Left colon (tissue), 2 donors: Measurements from ENCODE around the gene TNS4. TPM values are rescaled to one million over a fixed set of nuclear protein-coding genes. Genes with fewer than 3 reads are reported as not detected.

Source experiments
- ATAC-seq: fragments of 200-7000 bp; cut with Tn5 transposase; one replicate; pipeline ENCODE4 v1.9.1; 2020; ENCODE audit warnings: mild to moderate bottlenecking, moderate library complexity
- DNase-seq, 2 donors: peaks; one replicate each; pipeline ENCODE4 v3.0.0-alpha.2; 2020
- intact Hi-C, 2 donors: fragments of 100-400 bp; cut with DNase I in 1 of 2; cut with micrococcal nuclease in 1 of 2; formaldehyde crosslinking; loops; one replicate each; pipeline versions ENCODE4 v1.11.2 to v1.14.0; 2022; cut with DNase I, micrococcal nuclease
- total RNA-seq, 2 donors: library from RNA; stranded (reverse); fragmentation: NEBNext Ultra II Directional; extraction: Animal tissue kit (Norgen Biotek cat#: 25700); gene quantifications; one replicate each; pipeline ENCODE4 v1.2.1, GENCODE V29; 2021
- donor health status: DM: no; HTN: no; CAD: no.
- donor health status: DM: yes; HTN: yes; CAD: no.

Gene TNS4
- total RNA-seq, 2 donors from 2014 or later: 2.5 to 10.5 TPM

- ATAC-seq: no peak
- no peak for DNase-seq
- intact Hi-C loops: no loop called here
Observed at GRCh38 chr17:40522250-40522960, 21.0 kb upstream of the TNS4 start.

- intact Hi-C loops: no loop called here
- DNase-seq (no peak), ATAC-seq (no peak)
Observed at GRCh38 chr17:40520991-40521453, 19.6 kb upstream of the TNS4 start.

- no peak for DNase-seq
- intact Hi-C loops: no loop called here
- ATAC-seq: no peak
Observed at GRCh38 chr17:40519089-40519775, 17.8 kb upstream of the TNS4 start.

- ATAC-seq (peak; percentile 86), DNase-seq (peak in 1 of 2 donors; percentile 69)
- intact Hi-C loops: no loop called here
Observed at GRCh38 chr17:40518401-40519088, 17.1 kb upstream of the TNS4 start.

GRCh38 chr17:40517981-40518380 lies 16.6 kb upstream of the TNS4 start:
- DNase-seq (no peak), ATAC-seq (no peak)
- intact Hi-C loops: no loop called here

- intact Hi-C loops: no loop called here
Observed at GRCh38 chr17:40517286-40517662, 15.9 kb upstream of the TNS4 start.

GRCh38 chr17:40516581-40517285 lies 15.3 kb upstream of the TNS4 start:
- intact Hi-C loops: no loop called here
- ATAC-seq: peak; percentile 68
- peak in 1 of 2 donors; percentile 49 for DNase-seq

More at GRCh38 chr17:40517286-40517662, 15.9 kb upstream of the TNS4 start:
- ATAC-seq: no peak
- no peak for DNase-seq

- no peak for ATAC-seq
- intact Hi-C loops: no loop called here
- DNase-seq: no peak
Observed at GRCh38 chr17:40515491-40516041, 14.1 kb upstream of the TNS4 start.

GRCh38 chr17:40515011-40515410 lies 13.6 kb upstream of the TNS4 start:
- ATAC-seq (no peak), DNase-seq (no peak)
- intact Hi-C loops: no loop called here

- intact Hi-C loops: no loop called here
- DNase-seq: no peak
- no peak for ATAC-seq
Observed at GRCh38 chr17:40514013-40514875, 12.8 kb upstream of the TNS4 start.

GRCh38 chr17:40511667-40512220 lies 10.3 kb upstream of the TNS4 start:
- intact Hi-C loops: no loop called here
- DNase-seq: no peak
- ATAC-seq: no peak

GRCh38 chr17:40511136-40511535 lies 9.7 kb upstream of the TNS4 start:
- ATAC-seq: no peak
- intact Hi-C loops: no loop called here

GRCh38 chr17:40510328-40510648 lies 8.9 kb upstream of the TNS4 start:
- no peak for ATAC-seq
- intact Hi-C loops: no loop called here
- DNase-seq: no peak

More at GRCh38 chr17:40511136-40511535, 9.7 kb upstream of the TNS4 start:
- no peak for DNase-seq

- intact Hi-C loops: no loop called here
- DNase-seq: no peak
- ATAC-seq: no peak
Observed at GRCh38 chr17:40509626-40510327, 8.4 kb upstream of the TNS4 start.

- ATAC-seq (no peak), DNase-seq (peak in 1 of 2 donors; percentile 6)
- intact Hi-C loops: no loop called here
Observed at GRCh38 chr17:40506786-40507185, 5.4 kb upstream of the TNS4 start.

- intact Hi-C loops: no loop called here
- ATAC-seq (no peak), DNase-seq (no peak)
Observed at GRCh38 chr17:40503154-40503553, 1.7 kb upstream of the TNS4 start.

GRCh38 chr17:40502716-40503115 lies 1.3 kb upstream of the TNS4 start:
- intact Hi-C loops: no loop called here
- no peak for ATAC-seq

More at GRCh38 chr17:40502716-40503115, 1.3 kb upstream of the TNS4 start:
- peak in 1 of 2 donors; percentile 10 for DNase-seq
